Hepatocyte (in vitro differentiated cells): ENCODE results near the gene ZNF423.

Experiments used
- CTCF ChIP-seq: fragments of 200-600 bp; sonication (generic); IDR thresholded peaks from 2 replicates; pipeline ENCODE4 v1.5.1; 2016; ENCODE audit warnings: antibody characterized with exemption, mild to moderate bottlenecking; ENCODE audit not compliant: poor library complexity
- EZH2 ChIP-seq: fragments of 200-600 bp; sonication (generic); IDR thresholded peaks from 2 replicates; pipeline ENCODE4 v1.6.1; 2016; ENCODE audit warnings: antibody characterized with exemption, mild to moderate bottlenecking, borderline replicate concordance
- EZH2phosphoT487 ChIP-seq: fragments of 200-600 bp; sonication (generic); IDR thresholded peaks from one replicate; pipeline ENCODE4 v1.6.1; 2018; ENCODE audit warnings: antibody characterized with exemption, mild to moderate bottlenecking, low read depth, moderate library complexity; ENCODE audit not compliant: unreplicated experiment, severe bottlenecking

DNA sequence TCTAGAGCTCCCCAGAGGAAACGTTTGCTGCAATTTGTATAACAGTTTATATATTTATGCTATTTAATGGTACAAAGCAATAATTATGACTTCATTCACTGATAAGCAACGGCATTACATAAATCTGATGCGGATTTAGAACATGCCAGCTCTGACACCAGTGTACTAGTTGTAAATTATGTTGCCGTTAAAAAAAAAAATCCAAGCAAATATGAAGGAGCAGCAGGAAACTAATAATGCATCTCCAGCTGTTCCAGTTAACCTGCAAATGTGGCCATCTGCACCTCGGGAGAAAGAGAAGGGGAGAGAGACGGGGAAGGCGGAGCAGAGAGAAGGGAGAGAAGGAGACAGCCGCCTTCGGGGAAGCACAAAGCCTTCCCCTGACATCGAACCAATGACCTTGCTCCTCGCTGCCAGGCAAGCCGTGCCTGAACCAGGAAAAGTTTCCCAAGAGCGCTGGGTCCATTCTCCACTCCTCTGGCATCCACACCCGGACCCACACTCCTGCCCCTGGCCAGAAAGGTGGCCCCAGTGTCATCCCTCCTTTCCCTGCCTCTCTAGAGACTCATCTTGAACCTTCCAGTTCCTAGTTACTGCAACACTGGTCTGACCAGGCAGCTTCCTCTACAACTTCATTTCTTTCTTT lies 307.5 kb downstream of the ZNF423 start:
- TF ChIP-seq EZH2 (no peak), CTCF (no peak), EZH2phosphoT487 (no peak)
